A673 (cell line): ENCODE results near the gene UTF1. TPM values are rescaled to one million over a fixed set of nuclear protein-coding genes. Genes with fewer than 3 reads are reported as not detected.

Experiments used
- BruUV-seq: library from RNA; stranded (reverse); fragments of 400-500 nt; replicated peaks from 2 replicates; lab custom pipeline; 2021; lab: Mats Ljungman, UMichigan
- CTCF ChIA-PET: fragments of 300-600 bp; sonication (Branson Sonifier 250); formaldehyde crosslinking; loops from one replicate; lab custom pipeline; 2022; ENCODE audit warnings: antibody characterized with exemption; lab: Charles Lee
- POLR2A ChIA-PET: fragments of 300-600 bp; sonication (Branson Sonifier 250); formaldehyde crosslinking; loops from one replicate; lab custom pipeline; 2022; ENCODE audit warnings: antibody characterized with exemption; ENCODE audit not compliant: low non-redundant PET; lab: Charles Lee
- DNase-seq: peaks from one replicate; pipeline ENCODE4 v3.0.0-alpha.2; 2015; ENCODE audit warnings: low spot score
- H3K27ac ChIP-seq: fragments of 200-600 bp; sonication (generic); 2 replicates; pipeline ENCODE4 v1.5.1; 2016; ENCODE audit warnings: mixed run types, low read depth, mild to moderate bottlenecking, mixed read lengths, antibody characterized with exemption, low read length; ENCODE audit not compliant: poor library complexity, severe bottlenecking
- H3K27me3 ChIP-seq: fragments of 200-600 bp; sonication (generic); replicated peaks from 2 replicates; pipeline ENCODE4 v1.6.1; 2017; ENCODE audit warnings: mixed run types, low read depth, mild to moderate bottlenecking, mixed read lengths, antibody characterized with exemption, low read length; ENCODE audit not compliant: insufficient read depth, poor library complexity
- H3K36me3 ChIP-seq: fragments of 200-600 bp; sonication (generic); 2 replicates; pipeline ENCODE4 v1.6.1; 2016; ENCODE audit warnings: mixed run types, mild to moderate bottlenecking, mixed read lengths, antibody characterized with exemption, low read length; ENCODE audit not compliant: insufficient read depth, poor library complexity, severe bottlenecking
- H3K4me1 ChIP-seq: fragments of 200-600 bp; sonication (generic); 2 replicates; pipeline ENCODE4 v1.6.1; 2017; ENCODE audit warnings: mixed run types, mild to moderate bottlenecking, mixed read lengths, antibody characterized with exemption, low read length; ENCODE audit not compliant: insufficient read depth, poor library complexity, severe bottlenecking
- H3K4me3 ChIP-seq: fragments of 200-600 bp; sonication (generic); 2 replicates; pipeline ENCODE4 v1.5.1; 2016; ENCODE audit warnings: low read depth, mixed run types, mild to moderate bottlenecking, mixed read lengths, low read length; ENCODE audit not compliant: poor library complexity, severe bottlenecking
- H3K9me3 ChIP-seq: fragments of 200-600 bp; sonication (generic); 2 replicates; pipeline ENCODE4 v1.6.1; 2016; ENCODE audit warnings: mixed run types, low read depth, mild to moderate bottlenecking, mixed read lengths, antibody characterized with exemption, low read length; ENCODE audit not compliant: poor library complexity, severe bottlenecking
- EZH2 ChIP-seq: fragments of 200-600 bp; sonication (generic); IDR thresholded peaks from 2 replicates; pipeline ENCODE4 v1.6.1; 2017; ENCODE audit warnings: borderline replicate concordance, low read depth, mild to moderate bottlenecking, mixed read lengths, antibody characterized with exemption, low read length; ENCODE audit not compliant: poor library complexity, severe bottlenecking
- intact Hi-C: fragments of 100-400 bp; cut with micrococcal nuclease; formaldehyde crosslinking; loops from one replicate; pipeline ENCODE4 v1.10.0; 2022; ENCODE audit not compliant: unreplicated experiment
- total RNA-seq: library from RNA; stranded (reverse); gene quantifications from 2 replicates; pipeline ENCODE4 v1.2.3, GENCODE V29; 2021
- TF ChIP-seq, protein P1 (sequence below): fragments of 300-800, 200-600 bp; sonication (generic); conservative IDR thresholded peaks from 2 replicates; pipeline ENCODE4 v1.5.1; 2017; ENCODE audit warnings: low read depth, mild to moderate bottlenecking, antibody characterized with exemption, low read length, moderate library complexity, mixed read lengths

UTF1 gene
- total RNA-seq, 1 experiment from 2014 or later: not detected

DNA sequence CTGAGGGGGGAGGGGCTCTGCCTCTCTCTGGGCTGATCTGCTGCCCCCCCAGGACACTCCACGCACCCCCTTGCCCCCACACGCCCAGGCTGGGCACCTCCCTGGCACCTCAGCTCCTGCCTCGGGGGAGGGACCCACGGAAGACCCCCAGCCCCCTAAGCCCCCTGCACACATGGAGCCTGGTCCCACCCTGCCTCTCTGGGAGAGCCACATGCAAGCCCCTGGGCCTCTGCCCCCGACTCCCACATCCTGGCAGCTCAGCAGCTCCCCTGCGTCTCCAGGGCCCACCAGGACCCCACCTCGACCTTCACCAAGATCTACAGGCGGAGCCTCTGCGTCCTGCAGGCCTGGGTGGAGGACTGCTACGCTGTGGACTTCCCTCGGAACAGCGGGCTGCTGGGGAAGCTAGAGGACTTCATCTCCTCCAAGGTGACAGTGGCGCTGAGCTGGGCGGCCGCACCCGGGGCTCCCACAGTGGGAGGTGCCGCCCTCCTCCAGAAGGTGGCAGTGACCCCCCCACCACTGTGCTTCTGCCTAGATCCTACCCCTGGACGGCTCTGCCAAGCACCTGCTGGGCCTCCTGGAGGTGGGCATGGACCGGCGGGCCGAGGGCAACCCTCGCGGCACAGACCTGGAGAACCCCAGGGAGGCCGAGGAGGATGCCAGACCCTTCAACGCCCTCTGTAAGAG, 18.7 kb upstream of the UTF1 start:
- POLR2A ChIA-PET: no interaction called here

GRCh38 chr10:133211959-133212852, 17.8 kb upstream of the UTF1 start:
- Histone ChIP-seq H3K9me3 (no peaks in the 10 kb centered on the region), H3K4me3 (no peak overlapping the region), H3K27ac (no peak overlapping the region), H3K36me3 (no peaks in the 10 kb centered on the region), H3K4me1 (no peaks in the 10 kb centered on the region), H3K27me3 (peaks cover 26% of the 10 kb centered on the region)
- intact Hi-C loops: no loop called here
- DNase-seq: no peak
- ChIA-PET POLR2A (no interaction called here), CTCF (interaction anchor here (0.7 kb wide), 1 partner anchor 45 kb away, joined by 3 read pairs; no protein-coding TSS in a partner anchor)
- TF ChIP-seq, protein P1, sequence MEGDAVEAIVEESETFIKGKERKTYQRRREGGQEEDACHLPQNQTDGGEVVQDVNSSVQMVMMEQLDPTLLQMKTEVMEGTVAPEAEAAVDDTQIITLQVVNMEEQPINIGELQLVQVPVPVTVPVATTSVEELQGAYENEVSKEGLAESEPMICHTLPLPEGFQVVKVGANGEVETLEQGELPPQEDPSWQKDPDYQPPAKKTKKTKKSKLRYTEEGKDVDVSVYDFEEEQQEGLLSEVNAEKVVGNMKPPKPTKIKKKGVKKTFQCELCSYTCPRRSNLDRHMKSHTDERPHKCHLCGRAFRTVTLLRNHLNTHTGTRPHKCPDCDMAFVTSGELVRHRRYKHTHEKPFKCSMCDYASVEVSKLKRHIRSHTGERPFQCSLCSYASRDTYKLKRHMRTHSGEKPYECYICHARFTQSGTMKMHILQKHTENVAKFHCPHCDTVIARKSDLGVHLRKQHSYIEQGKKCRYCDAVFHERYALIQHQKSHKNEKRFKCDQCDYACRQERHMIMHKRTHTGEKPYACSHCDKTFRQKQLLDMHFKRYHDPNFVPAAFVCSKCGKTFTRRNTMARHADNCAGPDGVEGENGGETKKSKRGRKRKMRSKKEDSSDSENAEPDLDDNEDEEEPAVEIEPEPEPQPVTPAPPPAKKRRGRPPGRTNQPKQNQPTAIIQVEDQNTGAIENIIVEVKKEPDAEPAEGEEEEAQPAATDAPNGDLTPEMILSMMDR: no peak
- TF ChIP-seq EZH2: no peak
- no TSS peak for BruUV-seq

More for the DNA sequence above, 18.7 kb upstream of the UTF1 start:
- CTCF ChIA-PET: no interaction called here
- no TSS peak for BruUV-seq
- H3K4me3 ChIP-seq: no peak overlapping the region
- DNase-seq: no peak
- no peaks in the 10 kb centered on the region for H3K9me3 ChIP-seq
- H3K4me1 ChIP-seq: no peaks in the 10 kb centered on the region
- H3K36me3 ChIP-seq: no peaks in the 10 kb centered on the region
- H3K27ac ChIP-seq: no peak overlapping the region
- intact Hi-C loops: no loop called here
- TF ChIP-seq, protein P1: no peak
- no peak for TF ChIP-seq EZH2
- peaks cover 21% of the 10 kb centered on the region for H3K27me3 ChIP-seq

GRCh38 chr10:133212853-133213494, 17.0 kb upstream of the UTF1 start:
- Histone ChIP-seq H3K4me3 (no peak overlapping the region), H3K27ac (no peak overlapping the region), H3K27me3 (peaks cover 28% of the 10 kb centered on the region), H3K9me3 (no peaks in the 10 kb centered on the region), H3K36me3 (no peaks in the 10 kb centered on the region), H3K4me1 (no peaks in the 10 kb centered on the region)
- no TSS peak for BruUV-seq
- intact Hi-C loops: no loop called here
- POLR2A ChIA-PET: no interaction called here
- CTCF ChIA-PET: interaction anchor here (0.7 kb wide), 1 partner anchor 45 kb away, joined by 3 read pairs; no protein-coding TSS in a partner anchor
- DNase-seq: no peak
- TF ChIP-seq, protein P1: no peak
- TF ChIP-seq EZH2: no peak
